HCT116 (cell line): ENCODE results near the gene FHIT. TPM values are rescaled to one million over a fixed set of nuclear protein-coding genes. Genes with fewer than 3 reads are reported as not detected.

Source experiments
- ATAC-seq: fragments of 200-7000 bp; cut with Tn5 transposase; 2 replicates; pipeline ENCODE4 v1.9.1; 2020; ENCODE audit warnings: mild to moderate bottlenecking, moderate library complexity
- BruUV-seq: library from RNA; stranded (reverse); fragments of 400-500 nt; replicated peaks from 2 replicates; lab custom pipeline; 2021; lab: Mats Ljungman, UMichigan
- CTCF ChIA-PET: fragments of 300-600 bp; sonication (Branson Sonifier 250); formaldehyde crosslinking; loops from one replicate; lab custom pipeline; 2021; ENCODE audit warnings: antibody characterized with exemption; lab: Charles Lee
- POLR2A ChIA-PET: fragments of 300-600, 350-600 bp; sonication (Branson Sonifier 250); formaldehyde crosslinking; loops from one replicate; lab custom pipeline; 2021; ENCODE audit warnings: antibody characterized with exemption; lab: Charles Lee
- RAD21 ChIA-PET, 2 experiments: fragments of 300-600 bp; sonication (Branson Sonifier 250); formaldehyde crosslinking; loops; one replicate each; lab custom pipeline; 2023; ENCODE audit warnings: low total read pairs in 2 of 2; ENCODE audit not compliant: uncharacterized antibody in 2 of 2, unreplicated experiment in 2 of 2, low non-redundant PET in 1 of 2; lab: Charles Lee
- DNase-seq: peaks from one replicate; pipeline ENCODE4 v3.0.0-alpha.2; 2010; ENCODE audit warnings: low read depth, low spot score
- H2AFZ ChIP-seq: fragments of 200-600 bp; shearing (Covaris generic), sonication (generic); 2 replicates; pipeline ENCODE4 v1.6.1; 2017; ENCODE audit warnings: low read depth, mixed run types, mixed read lengths, antibody characterized with exemption, low read length; ENCODE audit not compliant: poor library complexity, severe bottlenecking
- H3K27ac ChIP-seq: 2 replicates; pipeline ENCODE4 v1.5.1; 2012; ENCODE audit warnings: low read depth, low read length
- H3K27me3 ChIP-seq: fragments of 200-600 bp; sonication (generic); 2 replicates; pipeline ENCODE4 v1.6.1; 2016; ENCODE audit warnings: mixed run types, low read length, mixed read lengths; ENCODE audit not compliant: insufficient read depth
- H3K36me3 ChIP-seq, 2 experiments: fragments of 200-500 bp in 1 of 2; fragments of 200-600 bp in 1 of 2; sonication (Bioruptor generic) in 1 of 2; sonication (generic) in 1 of 2; 2 replicates each; pipeline versions ENCODE4 v1.5.1 to v1.6.1; 2014 to 2016; ENCODE audit warnings: low read length in 2 of 2, inconsistent platforms in 1 of 2, mixed read lengths in 1 of 2, mixed run types in 1 of 2; ENCODE audit not compliant: insufficient read depth in 2 of 2, control insufficient read depth in 1 of 2
- H3K4me1 ChIP-seq, 2 experiments: fragments of 200-600 bp in 1 of 2; sonication (generic) in 1 of 2; 2 replicates each; pipeline versions ENCODE4 v1.5.1 to v1.6.1; 2012 to 2017; ENCODE audit warnings: low read length in 2 of 2, inconsistent platforms in 1 of 2, mild to moderate bottlenecking in 1 of 2, mixed read lengths in 1 of 2, mixed run types in 1 of 2, moderate library complexity in 1 of 2; ENCODE audit not compliant: insufficient read depth in 2 of 2, control insufficient read depth in 1 of 2
- H3K4me2 ChIP-seq: fragments of 200-600 bp; sonication (generic); 2 replicates; pipeline ENCODE4 v1.6.1; 2017; ENCODE audit warnings: mixed run types, low read length, mixed read lengths
- H3K4me3 ChIP-seq, 2 experiments: fragments of 200-600 bp in 1 of 2; sonication (generic) in 1 of 2; replicated peaks in 1 of 2; 2 replicates each; pipeline ENCODE4 v1.5.1; 2011 to 2016; ENCODE audit warnings: low read length in 2 of 2, control low read depth in 1 of 2, low read depth in 1 of 2, mild to moderate bottlenecking in 1 of 2, mixed read lengths in 1 of 2, mixed run types in 1 of 2
- H3K79me2 ChIP-seq: fragments of 200-600 bp; sonication (generic); 2 replicates; pipeline ENCODE4 v1.6.1; 2017; ENCODE audit warnings: mild to moderate bottlenecking, mixed run types, low read length, moderate library complexity, mixed read lengths; ENCODE audit not compliant: insufficient read depth
- H3K9ac ChIP-seq: fragments of 200-600 bp; sonication (generic); 2 replicates; pipeline ENCODE4 v1.6.1; 2016; ENCODE audit warnings: low read length, mixed read lengths
- H3K9me2 ChIP-seq: fragments of 200-600 bp; sonication (generic), shearing (Covaris generic); 2 replicates; pipeline ENCODE4 v1.6.1; 2017; ENCODE audit warnings: mixed run types, mild to moderate bottlenecking, moderate library complexity; ENCODE audit not compliant: insufficient read depth
- H3K9me3 ChIP-seq, 2 experiments: fragments of 200-500 bp in 1 of 2; fragments of 200-600 bp in 1 of 2; sonication (Bioruptor generic) in 1 of 2; sonication (generic) in 1 of 2; 2 replicates each; pipeline ENCODE4 v1.6.1; 2014 to 2017; ENCODE audit warnings: low read length in 2 of 2, mixed read lengths in 2 of 2, inconsistent platforms in 1 of 2, low read depth in 1 of 2, mild to moderate bottlenecking in 1 of 2, mixed run types in 1 of 2, moderate library complexity in 1 of 2; ENCODE audit not compliant: control insufficient read depth in 1 of 2, insufficient read depth in 1 of 2
- H4K20me1 ChIP-seq: fragments of 200-600 bp; sonication (generic), shearing (Covaris generic); 2 replicates; pipeline ENCODE4 v1.6.1; 2017; ENCODE audit warnings: mixed run types, mild to moderate bottlenecking, moderate library complexity; ENCODE audit not compliant: insufficient read depth
- CBX3 ChIP-seq: IDR thresholded peaks from 2 replicates; pipeline ENCODE4 v1.6.1; 2012; ENCODE audit warnings: low read depth
- CEBPB ChIP-seq: IDR thresholded peaks from 2 replicates; pipeline ENCODE4 v1.6.1; 2012; ENCODE audit warnings: low read depth
- EGR1 ChIP-seq: IDR thresholded peaks from 2 replicates; pipeline ENCODE4 v1.6.1; 2012; ENCODE audit warnings: low read depth
- FOSL1 ChIP-seq: IDR thresholded peaks from 2 replicates; pipeline ENCODE4 v1.6.1; 2012; ENCODE audit warnings: low read depth
- JUND ChIP-seq: IDR thresholded peaks from 2 replicates; pipeline ENCODE4 v1.6.1; 2012
- SP1 ChIP-seq: IDR thresholded peaks from 2 replicates; pipeline ENCODE4 v1.6.1; 2012; ENCODE audit warnings: low read depth
- SRF ChIP-seq: IDR thresholded peaks from 2 replicates; pipeline ENCODE4 v1.6.1; 2012; ENCODE audit warnings: low read depth
- YY1 ChIP-seq: IDR thresholded peaks from 2 replicates; pipeline ENCODE4 v1.6.1; 2011; ENCODE audit warnings: low read length, low read depth, moderate library complexity, mild to moderate bottlenecking; ENCODE audit not compliant: insufficient replicate concordance; ENCODE audit errors: extremely low read depth
- intact Hi-C: fragments of 100-400 bp; cut with micrococcal nuclease; formaldehyde crosslinking; loops from 2 replicates; pipeline ENCODE4 v1.10.0; 2022
- total RNA-seq: library from RNA; stranded (reverse); gene quantifications from one replicate; pipeline ENCODE4 v1.2.1, GENCODE V29; 2021; ENCODE audit not compliant: unreplicated experiment
- TF ChIP-seq, protein P1 (sequence below): IDR thresholded peaks from 2 replicates; pipeline ENCODE4 v1.6.1; 2012; ENCODE audit warnings: low read depth
- TF ChIP-seq, protein P2 (sequence below): IDR thresholded peaks from 2 replicates; pipeline ENCODE4 v1.6.1; 2012
- TF ChIP-seq, protein P3 (sequence below): IDR thresholded peaks from 2 replicates; pipeline ENCODE4 v1.6.1; 2012

The FHIT gene
- total RNA-seq, 1 experiment from 2014 or later: 20.1 TPM

GRCh38 chr3:60086811-60087210 is 1164.4 kb downstream of the FHIT start:
- no TSS peak for BruUV-seq
- DNase-seq (peak; percentile 32), ATAC-seq (peak; percentile 94)
- Histone ChIP-seq H4K20me1 (no peaks in the 10 kb centered on the region), H3K4me1 (peaks cover 11 to 12% of the 10 kb centered on the region in 2 experiments; a peak in 3 of 4 replicates), H3K9ac (no peak overlapping the region), H2AFZ (no peak overlapping the region), H3K36me3 (no peaks in the 10 kb centered on the region), H3K27ac (no peak overlapping the region), H3K4me3 (no peak overlapping the region), H3K9me2 (no peaks in the 10 kb centered on the region), H3K4me2 (peak overlapping the region; percentile 31), H3K9me3 (no peaks in the 10 kb centered on the region), H3K27me3 (peaks cover 5% of the 10 kb centered on the region; the same call in 1 of the 2 replicates), H3K79me2 (no peaks in the 10 kb centered on the region)
- CTCF ChIA-PET: no interaction called here
- POLR2A ChIA-PET: no interaction called here
- intact Hi-C loops: no loop called here
- TF ChIP-seq SRF: peak; percentile 43; the same call in 1 of the 2 replicates
- TF ChIP-seq SP1: no peak
- TF ChIP-seq, protein P1, sequence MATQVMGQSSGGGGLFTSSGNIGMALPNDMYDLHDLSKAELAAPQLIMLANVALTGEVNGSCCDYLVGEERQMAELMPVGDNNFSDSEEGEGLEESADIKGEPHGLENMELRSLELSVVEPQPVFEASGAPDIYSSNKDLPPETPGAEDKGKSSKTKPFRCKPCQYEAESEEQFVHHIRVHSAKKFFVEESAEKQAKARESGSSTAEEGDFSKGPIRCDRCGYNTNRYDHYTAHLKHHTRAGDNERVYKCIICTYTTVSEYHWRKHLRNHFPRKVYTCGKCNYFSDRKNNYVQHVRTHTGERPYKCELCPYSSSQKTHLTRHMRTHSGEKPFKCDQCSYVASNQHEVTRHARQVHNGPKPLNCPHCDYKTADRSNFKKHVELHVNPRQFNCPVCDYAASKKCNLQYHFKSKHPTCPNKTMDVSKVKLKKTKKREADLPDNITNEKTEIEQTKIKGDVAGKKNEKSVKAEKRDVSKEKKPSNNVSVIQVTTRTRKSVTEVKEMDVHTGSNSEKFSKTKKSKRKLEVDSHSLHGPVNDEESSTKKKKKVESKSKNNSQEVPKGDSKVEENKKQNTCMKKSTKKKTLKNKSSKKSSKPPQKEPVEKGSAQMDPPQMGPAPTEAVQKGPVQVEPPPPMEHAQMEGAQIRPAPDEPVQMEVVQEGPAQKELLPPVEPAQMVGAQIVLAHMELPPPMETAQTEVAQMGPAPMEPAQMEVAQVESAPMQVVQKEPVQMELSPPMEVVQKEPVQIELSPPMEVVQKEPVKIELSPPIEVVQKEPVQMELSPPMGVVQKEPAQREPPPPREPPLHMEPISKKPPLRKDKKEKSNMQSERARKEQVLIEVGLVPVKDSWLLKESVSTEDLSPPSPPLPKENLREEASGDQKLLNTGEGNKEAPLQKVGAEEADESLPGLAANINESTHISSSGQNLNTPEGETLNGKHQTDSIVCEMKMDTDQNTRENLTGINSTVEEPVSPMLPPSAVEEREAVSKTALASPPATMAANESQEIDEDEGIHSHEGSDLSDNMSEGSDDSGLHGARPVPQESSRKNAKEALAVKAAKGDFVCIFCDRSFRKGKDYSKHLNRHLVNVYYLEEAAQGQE: no peak
- TF ChIP-seq EGR1: no peak
- 0 out of 2 replicates have a peak, but pooled peaks have one; percentile 16 for TF ChIP-seq CEBPB
- TF ChIP-seq JUND: peak; percentile 85
- TF ChIP-seq YY1: no peak
- peak; percentile 90 for TF ChIP-seq FOSL1
- peak; percentile 74 for TF ChIP-seq CBX3
- TF ChIP-seq, protein P2, sequence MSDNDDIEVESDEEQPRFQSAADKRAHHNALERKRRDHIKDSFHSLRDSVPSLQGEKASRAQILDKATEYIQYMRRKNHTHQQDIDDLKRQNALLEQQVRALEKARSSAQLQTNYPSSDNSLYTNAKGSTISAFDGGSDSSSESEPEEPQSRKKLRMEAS: 0 out of 2 replicates have a peak, but pooled peaks have one; percentile 28
- TF ChIP-seq, protein P3, sequence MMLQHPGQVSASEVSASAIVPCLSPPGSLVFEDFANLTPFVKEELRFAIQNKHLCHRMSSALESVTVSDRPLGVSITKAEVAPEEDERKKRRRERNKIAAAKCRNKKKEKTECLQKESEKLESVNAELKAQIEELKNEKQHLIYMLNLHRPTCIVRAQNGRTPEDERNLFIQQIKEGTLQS: 0 out of 2 replicates have a peak, but pooled peaks have one; percentile 32
- RAD21 ChIA-PET: no interaction called here
